Testis (tissue), 3 donors: ENCODE measurements around the gene DTHD1. TPM values are rescaled to one million over a fixed set of nuclear protein-coding genes. Genes with fewer than 3 reads are reported as not detected.

Source experiments
- DNase-seq: peaks from one replicate; pipeline ENCODE4 v3.0.0-alpha.2; 2019
- H3K27ac ChIP-seq, 2 donors: fragments of 200-600 bp; sonication (generic); one replicate each; pipeline ENCODE4 v1.5.1; 2019
- H3K27me3 ChIP-seq: fragments of 200-600 bp; sonication (generic); one replicate; pipeline ENCODE4 v1.5.1; 2019
- H3K36me3 ChIP-seq: fragments of 200-600 bp; sonication (generic); one replicate; pipeline ENCODE4 v1.5.1; 2017; ENCODE audit warnings: low read depth; ENCODE audit errors: missing control alignments
- H3K4me1 ChIP-seq: fragments of 200-600 bp; sonication (generic); one replicate; pipeline ENCODE4 v1.5.1; 2019
- H3K4me3 ChIP-seq, 2 donors: fragments of 200-600 bp; sonication (generic); one replicate each; pipeline ENCODE4 v1.5.1; 2017 to 2019
- H3K9me3 ChIP-seq: fragments of 200-600 bp; sonication (generic); one replicate; pipeline ENCODE4 v1.5.1; 2017
- POLR2A ChIP-seq: fragments of 450-650 bp; IDR thresholded peaks from one replicate; pipeline ENCODE4 v1.6.1; 2017; ENCODE audit warnings: antibody characterized with exemption, mild to moderate bottlenecking, moderate library complexity
- WGBS, 2 donors: methylation state at CpG; one replicate each; pipeline ENCODE4 v1.1.5; 2018; 5-methylcytosine and 5-hydroxymethylcytosine counted together
- intact Hi-C: fragments of 100-400 bp; cut with DNase I; formaldehyde crosslinking; loops from one replicate; pipeline ENCODE4 v1.15.1; 2023; ENCODE audit warnings: low total_unique reads
- polyA plus RNA-seq: library from polyadenylated mRNA; stranded (reverse); fragments of 350-450 nt; fragmentation: Illumina TruSeq; extraction: RNeasy Lipid Tissue Mini Kit (QIAGEN cat#74804); gene quantifications from one replicate; pipeline ENCODE4 v1.2.3, GENCODE V29; 2014; ENCODE audit warnings: low read depth, low replicate concordance; ENCODE audit not compliant: insufficient read depth
- total RNA-seq, 2 donors: library from RNA; depleted of rRNA; stranded (reverse); fragments of >200 nt; gene quantifications; one replicate each; pipeline ENCODE4 v1.2.3, GENCODE V29; 2016
- TF ChIP-seq, protein P1 (sequence below), 3 experiments: fragments of 450-650 bp in 2 of 3; fragments of 200-600 bp in 1 of 3; sonication (generic) in 1 of 3; IDR thresholded peaks; one replicate each; pipeline ENCODE4 v1.5.1; 2016 to 2019; ENCODE audit warnings: antibody characterized with exemption in 3 of 3, mild to moderate bottlenecking in 2 of 3, moderate library complexity in 1 of 3

Gene DTHD1
- total and polyA plus RNA-seq, 3 donors from 2014 or later: 1.0 to 5.8 (median 4.3) TPM

DNA sequence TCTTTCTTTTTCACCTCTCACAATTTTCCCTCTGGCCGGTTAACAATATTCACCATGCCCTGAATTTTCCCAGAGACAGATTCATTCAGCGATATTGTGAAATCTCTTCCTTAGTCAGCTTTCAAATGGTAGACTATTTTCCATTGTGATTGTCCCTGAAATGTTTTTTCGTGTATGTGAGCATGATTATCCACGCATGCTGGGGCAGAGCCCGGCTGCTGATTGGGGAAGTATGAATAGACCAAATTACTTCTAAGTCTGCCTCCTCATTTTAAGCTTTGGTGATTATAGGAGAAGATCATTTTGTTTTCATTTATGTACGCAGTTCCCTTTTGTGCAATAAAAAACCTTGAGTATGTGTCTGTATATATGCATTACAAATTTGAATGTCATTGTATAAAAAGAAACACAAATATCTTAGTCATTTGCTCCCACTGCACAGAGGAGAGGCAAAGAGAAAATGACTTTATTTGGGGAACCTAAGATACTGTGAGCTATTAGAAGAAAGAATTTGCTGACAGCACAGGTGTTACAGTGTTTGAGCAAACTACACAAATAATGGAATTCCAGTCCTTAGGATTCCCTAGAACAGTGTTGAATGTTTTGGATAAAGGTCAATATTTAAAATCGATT, 11.3 kb downstream of the DTHD1 start:
- TF ChIP-seq POLR2A: no peak
- TF ChIP-seq, protein P1, sequence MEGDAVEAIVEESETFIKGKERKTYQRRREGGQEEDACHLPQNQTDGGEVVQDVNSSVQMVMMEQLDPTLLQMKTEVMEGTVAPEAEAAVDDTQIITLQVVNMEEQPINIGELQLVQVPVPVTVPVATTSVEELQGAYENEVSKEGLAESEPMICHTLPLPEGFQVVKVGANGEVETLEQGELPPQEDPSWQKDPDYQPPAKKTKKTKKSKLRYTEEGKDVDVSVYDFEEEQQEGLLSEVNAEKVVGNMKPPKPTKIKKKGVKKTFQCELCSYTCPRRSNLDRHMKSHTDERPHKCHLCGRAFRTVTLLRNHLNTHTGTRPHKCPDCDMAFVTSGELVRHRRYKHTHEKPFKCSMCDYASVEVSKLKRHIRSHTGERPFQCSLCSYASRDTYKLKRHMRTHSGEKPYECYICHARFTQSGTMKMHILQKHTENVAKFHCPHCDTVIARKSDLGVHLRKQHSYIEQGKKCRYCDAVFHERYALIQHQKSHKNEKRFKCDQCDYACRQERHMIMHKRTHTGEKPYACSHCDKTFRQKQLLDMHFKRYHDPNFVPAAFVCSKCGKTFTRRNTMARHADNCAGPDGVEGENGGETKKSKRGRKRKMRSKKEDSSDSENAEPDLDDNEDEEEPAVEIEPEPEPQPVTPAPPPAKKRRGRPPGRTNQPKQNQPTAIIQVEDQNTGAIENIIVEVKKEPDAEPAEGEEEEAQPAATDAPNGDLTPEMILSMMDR (IDR thresholded peaks at IDR 0.05): no peak
- no peaks in the 10 kb centered on the region for H3K36me3 ChIP-seq
- DNase-seq: no peak
- H3K9me3 ChIP-seq: no peaks in the 10 kb centered on the region
- no peak overlapping the region for H3K27ac ChIP-seq
- WGBS, 2 donors: 79 to 81% methylated on average over 7 of the region's 7 CpGs
- no peaks in the 10 kb centered on the region for H3K4me1 ChIP-seq
- no peak overlapping the region for H3K4me3 ChIP-seq
- H3K27me3 ChIP-seq: no peaks in the 10 kb centered on the region
- intact Hi-C loops: no loop called here

DNA sequence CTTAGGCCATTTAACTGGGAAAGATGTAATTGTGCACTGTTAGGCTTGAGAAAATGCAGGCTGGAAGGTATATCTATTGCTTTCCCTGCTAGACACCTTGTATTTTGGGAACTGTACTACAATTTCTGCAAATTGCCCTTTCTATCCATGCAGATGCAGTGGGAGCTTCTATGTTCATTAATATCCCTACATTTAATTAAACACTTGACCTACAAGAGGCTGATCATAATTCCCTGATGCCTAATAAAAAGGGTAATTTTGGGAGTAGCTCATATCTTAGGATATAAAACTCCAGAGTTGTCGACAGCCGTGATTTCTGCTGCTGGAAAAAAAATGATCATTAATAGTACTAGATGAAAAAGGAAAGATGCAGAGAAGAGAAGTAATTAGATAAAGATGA, 19.7 kb downstream of the DTHD1 start:
- Histone ChIP-seq H3K27me3 (no peaks in the 10 kb centered on the region), H3K4me3 (no peak overlapping the region), H3K27ac (no peak overlapping the region), H3K9me3 (no peaks in the 10 kb centered on the region), H3K4me1 (no peaks in the 10 kb centered on the region), H3K36me3 (no peaks in the 10 kb centered on the region)
- no peak for TF ChIP-seq POLR2A
- TF ChIP-seq, protein P1 (IDR thresholded peaks at IDR 0.05): no peak
- DNase-seq: no peak
- intact Hi-C loops: no loop called here
- 64 to 65% methylated on average over 2 of the region's 2 CpGs for WGBS, 2 donors

DNA sequence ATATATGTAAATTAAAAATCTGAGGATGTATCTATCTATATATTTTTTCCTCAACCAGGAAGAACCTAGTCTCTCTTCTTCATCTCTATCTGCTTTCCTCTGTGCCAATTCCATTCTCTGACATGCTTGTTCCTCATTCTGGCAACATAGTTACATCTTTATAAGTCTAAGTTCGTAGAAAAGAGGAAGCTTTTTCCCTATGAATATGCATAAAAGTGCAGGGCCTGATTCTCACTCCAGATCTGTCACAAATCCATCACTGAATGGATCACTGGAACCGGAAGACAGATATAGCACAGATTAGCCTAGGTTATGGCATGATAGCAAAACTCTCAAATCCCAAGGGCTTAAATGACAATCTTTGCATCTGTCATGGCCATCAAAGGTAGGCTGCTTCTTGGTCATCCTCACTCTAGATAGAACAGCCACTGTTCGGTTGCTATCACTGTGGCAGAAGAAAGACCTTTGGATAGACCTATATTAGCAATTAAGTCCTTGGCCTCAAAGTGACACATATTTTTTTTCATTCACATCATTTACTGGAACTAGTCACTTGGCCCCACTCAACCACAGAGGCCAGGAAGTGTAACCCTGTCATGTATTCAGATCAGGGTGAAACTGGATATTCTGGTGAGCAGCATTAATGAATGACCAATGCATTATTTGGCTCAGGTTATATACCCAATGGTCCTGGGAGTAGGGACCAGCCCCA, 22.2 kb downstream of the DTHD1 start:
- Histone ChIP-seq H3K4me3 (no peak overlapping the region), H3K27ac (no peak overlapping the region), H3K27me3 (no peaks in the 10 kb centered on the region), H3K36me3 (no peaks in the 10 kb centered on the region), H3K9me3 (no peaks in the 10 kb centered on the region), H3K4me1 (no peaks in the 10 kb centered on the region)
- DNase-seq: no peak
- intact Hi-C loops: no loop called here
- 66 to 76% methylated on average over 3 of the region's 3 CpGs for WGBS, 2 donors
- TF ChIP-seq, protein P1 (IDR thresholded peaks at IDR 0.05): no peak
- no peak for TF ChIP-seq POLR2A

DNA sequence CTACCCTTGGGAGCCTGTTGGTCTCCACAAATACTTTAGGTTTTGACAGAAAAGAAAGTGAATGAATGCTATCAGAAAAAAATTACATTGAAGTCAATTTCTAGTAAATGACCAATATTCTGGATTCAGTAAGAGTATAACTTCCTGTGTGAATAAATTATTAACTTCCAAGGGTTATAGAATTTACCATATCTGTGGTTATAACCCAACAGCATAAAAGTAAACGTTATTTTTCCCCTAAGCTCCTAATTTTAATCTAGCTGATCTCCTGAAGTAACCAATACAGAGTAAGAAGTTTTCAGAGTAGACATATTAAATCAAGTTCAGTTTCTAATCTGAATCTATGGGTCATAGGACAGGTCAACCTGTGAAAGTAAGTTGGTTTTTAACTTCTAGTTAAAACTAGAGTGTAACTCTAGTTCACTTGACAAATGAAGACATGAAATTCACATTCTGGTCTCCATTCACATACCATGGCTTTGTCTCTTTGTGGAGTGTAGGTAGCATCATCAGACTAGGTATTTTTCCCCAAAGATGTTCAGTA, 22.8 kb downstream of the DTHD1 start:
- TF ChIP-seq POLR2A: no peak
- TF ChIP-seq, protein P1 (IDR thresholded peaks at IDR 0.05): no peak
- intact Hi-C loops: no loop called here
- no peaks in the 10 kb centered on the region for H3K27me3 ChIP-seq
- WGBS, 2 donors: 71 to 82% methylated on average over 1 of the region's 1 CpG
- no peaks in the 10 kb centered on the region for H3K36me3 ChIP-seq
- H3K4me3 ChIP-seq: no peak overlapping the region
- no peak for DNase-seq
- H3K4me1 ChIP-seq: no peaks in the 10 kb centered on the region
- H3K9me3 ChIP-seq: no peaks in the 10 kb centered on the region
- H3K27ac ChIP-seq: no peak overlapping the region
